HEK293 (cell line): ENCODE data around the gene SMPX.

ENCODE experiments used
- AEBP2 ChIP-seq: fragments of 450-650 bp; formaldehyde crosslinking; IDR thresholded peaks from 2 replicates; pipeline ENCODE4 v1.5.1; 2016; ENCODE audit warnings: missing biosample characterization, missing genetic modification characterization, borderline replicate concordance
- BCL11A ChIP-seq: fragments of 450-650 bp; formaldehyde crosslinking; IDR thresholded peaks from 2 replicates; pipeline ENCODE4 v1.5.1; 2016; ENCODE audit warnings: low read depth, missing biosample characterization, missing genetic modification characterization
- GFI1B ChIP-seq: fragments of 450-650 bp; formaldehyde crosslinking; IDR thresholded peaks from 2 replicates; pipeline ENCODE4 v1.5.1; 2016; ENCODE audit warnings: missing biosample characterization, missing genetic modification characterization
- GLIS2 ChIP-seq: fragments of 450-650 bp; formaldehyde crosslinking; IDR thresholded peaks from 2 replicates; pipeline ENCODE4 v1.5.1; 2016; ENCODE audit warnings: missing biosample characterization, missing genetic modification characterization
- KLF17 ChIP-seq: fragments of 450-650 bp; formaldehyde crosslinking; IDR thresholded peaks from 2 replicates; pipeline ENCODE4 v1.5.1; 2016; ENCODE audit warnings: missing biosample characterization, missing genetic modification characterization
- PATZ1 ChIP-seq: fragments of 450-650 bp; formaldehyde crosslinking; IDR thresholded peaks from 2 replicates; pipeline ENCODE4 v1.5.1; 2016; ENCODE audit warnings: missing biosample characterization, missing genetic modification characterization
- PRDM1 ChIP-seq: fragments of 450-650 bp; formaldehyde crosslinking; IDR thresholded peaks from 2 replicates; pipeline ENCODE4; 2016; ENCODE audit warnings: missing biosample characterization, missing genetic modification characterization
- REPIN1 ChIP-seq: fragments of 450-650 bp; formaldehyde crosslinking; IDR thresholded peaks from 2 replicates; pipeline ENCODE4 v1.5.1; 2017; ENCODE audit warnings: missing biosample characterization, missing genetic modification characterization, low read depth
- SALL2 ChIP-seq: fragments of 450-650 bp; formaldehyde crosslinking; IDR thresholded peaks from 2 replicates; pipeline ENCODE4 v1.5.0; 2017; ENCODE audit warnings: missing biosample characterization, mild to moderate bottlenecking, missing genetic modification characterization, borderline replicate concordance
- ZBTB20 ChIP-seq: fragments of 450-650 bp; formaldehyde crosslinking; IDR thresholded peaks from 2 replicates; pipeline ENCODE4 v1.5.1; 2016; ENCODE audit warnings: missing biosample characterization, missing genetic modification characterization
- ZEB2 ChIP-seq: fragments of 450-650 bp; formaldehyde crosslinking; IDR thresholded peaks from 2 replicates; pipeline ENCODE4 v1.5.1; 2016; ENCODE audit warnings: missing biosample characterization, missing genetic modification characterization
- ZNF121 ChIP-seq: fragments of 450-650 bp; formaldehyde crosslinking; IDR thresholded peaks from 2 replicates; pipeline ENCODE4 v1.5.1; 2016; ENCODE audit warnings: missing biosample characterization, missing genetic modification characterization
- ZNF16 ChIP-seq: fragments of 450-650 bp; formaldehyde crosslinking; IDR thresholded peaks from 2 replicates; pipeline ENCODE4 v1.5.1; 2016; ENCODE audit warnings: low read depth, missing biosample characterization, missing genetic modification characterization
- ZNF184 ChIP-seq: fragments of 450-650 bp; IDR thresholded peaks from 2 replicates; pipeline ENCODE4 v1.5.1; 2018; ENCODE audit warnings: missing biosample characterization, mild to moderate bottlenecking, missing genetic modification characterization
- ZNF221 ChIP-seq: fragments of 450-650 bp; formaldehyde crosslinking; IDR thresholded peaks from 2 replicates; pipeline ENCODE4 v1.5.1; 2017; ENCODE audit warnings: missing biosample characterization, missing genetic modification characterization, borderline replicate concordance
- ZNF24 ChIP-seq: fragments of 450-650 bp; formaldehyde crosslinking; IDR thresholded peaks from 2 replicates; pipeline ENCODE4 v1.5.1; 2016; ENCODE audit warnings: missing biosample characterization, missing genetic modification characterization
- ZNF302 ChIP-seq: fragments of 450-650 bp; formaldehyde crosslinking; IDR thresholded peaks from 2 replicates; pipeline ENCODE4 v1.5.1; 2016; ENCODE audit warnings: missing biosample characterization, missing genetic modification characterization, low read depth
- ZNF335 ChIP-seq: fragments of 450-650 bp; formaldehyde crosslinking; conservative IDR thresholded peaks from 2 replicates; pipeline ENCODE4 v1.5.1; 2016; ENCODE audit warnings: missing biosample characterization, missing genetic modification characterization
- ZNF354C ChIP-seq: fragments of 450-650 bp; formaldehyde crosslinking; IDR thresholded peaks from 2 replicates; pipeline ENCODE4 v1.5.1; 2016; ENCODE audit warnings: missing biosample characterization, missing genetic modification characterization, low read depth, borderline replicate concordance
- ZNF394 ChIP-seq: fragments of 450-650 bp; formaldehyde crosslinking; IDR thresholded peaks from 2 replicates; pipeline ENCODE4 v1.5.1; 2016; ENCODE audit warnings: missing biosample characterization, missing genetic modification characterization, mild to moderate bottlenecking, moderate library complexity, borderline replicate concordance
- ZNF510 ChIP-seq: fragments of 450-650 bp; formaldehyde crosslinking; IDR thresholded peaks from 2 replicates; pipeline ENCODE4 v1.5.1; 2018; ENCODE audit warnings: mild to moderate bottlenecking, missing genetic modification characterization, missing biosample characterization; ENCODE audit not compliant: insufficient replicate concordance
- ZNF521 ChIP-seq: fragments of 450-650 bp; formaldehyde crosslinking; IDR thresholded peaks from 2 replicates; pipeline ENCODE4 v1.5.1; 2017; ENCODE audit warnings: missing biosample characterization, mild to moderate bottlenecking, missing genetic modification characterization
- ZNF544 ChIP-seq: fragments of 450-650 bp; formaldehyde crosslinking; IDR thresholded peaks from 2 replicates; pipeline ENCODE4 v1.5.0; 2017; ENCODE audit warnings: missing biosample characterization, missing genetic modification characterization
- ZNF571 ChIP-seq: fragments of 450-650 bp; formaldehyde crosslinking; IDR thresholded peaks from 2 replicates; pipeline ENCODE4 v1.5.0; 2017; ENCODE audit warnings: missing biosample characterization, missing genetic modification characterization
- ZNF585B ChIP-seq: fragments of 450-650 bp; formaldehyde crosslinking; IDR thresholded peaks from 2 replicates; pipeline ENCODE4 v1.5.1; 2016; ENCODE audit warnings: missing biosample characterization, missing genetic modification characterization
- ZNF623 ChIP-seq: fragments of 450-650 bp; formaldehyde crosslinking; IDR thresholded peaks from 2 replicates; pipeline ENCODE4 v1.5.1; 2016; ENCODE audit warnings: missing biosample characterization, missing genetic modification characterization
- ZNF624 ChIP-seq: fragments of 450-650 bp; formaldehyde crosslinking; IDR thresholded peaks from 2 replicates; pipeline ENCODE4 v1.5.1; 2017; ENCODE audit warnings: missing biosample characterization, missing genetic modification characterization
- ZNF660 ChIP-seq: fragments of 450-650 bp; IDR thresholded peaks from 2 replicates; pipeline ENCODE4 v1.5.1; 2018; ENCODE audit warnings: missing biosample characterization, mild to moderate bottlenecking, missing genetic modification characterization
- ZNF707 ChIP-seq: fragments of 450-650 bp; formaldehyde crosslinking; IDR thresholded peaks from 2 replicates; pipeline ENCODE4 v1.5.1; 2016; ENCODE audit warnings: missing biosample characterization, missing genetic modification characterization
- ZNF830 ChIP-seq: fragments of 450-650 bp; IDR thresholded peaks from 2 replicates; pipeline ENCODE4 v1.5.0; 2018; ENCODE audit warnings: missing biosample characterization, missing genetic modification characterization, low read depth, mild to moderate bottlenecking, moderate library complexity
- ZSCAN5A ChIP-seq: fragments of 450-650 bp; formaldehyde crosslinking; IDR thresholded peaks from 2 replicates; pipeline ENCODE4 v1.5.1; 2016; ENCODE audit warnings: missing biosample characterization, missing genetic modification characterization
- ZXDB ChIP-seq: fragments of 450-650 bp; formaldehyde crosslinking; IDR thresholded peaks from 2 replicates; pipeline ENCODE4 v1.5.1; 2016; ENCODE audit warnings: missing biosample characterization, missing genetic modification characterization
- TF ChIP-seq, protein P1 (sequence below): fragments of 450-650 bp; formaldehyde crosslinking; IDR thresholded peaks from 2 replicates; pipeline ENCODE4 v1.5.1; 2016; ENCODE audit warnings: missing biosample characterization, missing genetic modification characterization

Gene SMPX

GRCh38 chrX:21806691-21807090 is 48.8 kb upstream of the SMPX start (continued):
- no peak for TF ChIP-seq ZNF16 (tag by site-specific recombination)
- TF ChIP-seq ZNF121: peak; percentile 74; the same call in 1 of the 2 replicates
- TF ChIP-seq, protein P1, sequence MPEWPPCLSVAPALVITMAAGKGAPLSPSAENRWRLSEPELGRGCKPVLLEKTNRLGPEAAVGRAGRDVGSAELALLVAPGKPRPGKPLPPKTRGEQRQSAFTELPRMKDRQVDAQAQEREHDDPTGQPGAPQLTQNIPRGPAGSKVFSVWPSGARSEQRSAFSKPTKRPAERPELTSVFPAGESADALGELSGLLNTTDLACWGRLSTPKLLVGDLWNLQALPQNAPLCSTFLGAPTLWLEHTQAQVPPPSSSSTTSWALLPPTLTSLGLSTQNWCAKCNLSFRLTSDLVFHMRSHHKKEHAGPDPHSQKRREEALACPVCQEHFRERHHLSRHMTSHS: peak; percentile 64; the same call in 1 of the 2 replicates
- peak; percentile 67; the same call in 1 of the 2 replicates for TF ChIP-seq PATZ1 (tag by site-specific recombination)
- peak; percentile 69; the same call in 1 of the 2 replicates for TF ChIP-seq KLF17 (tag by site-specific recombination)
- TF ChIP-seq GLIS2 (tag by site-specific recombination): no peak
- TF ChIP-seq ZBTB20 (tag by site-specific recombination): no peak
- 0 out of 2 replicates have a peak, but pooled peaks have one; percentile 35 for TF ChIP-seq ZNF623 (tag by site-specific recombination)
- no peak for TF ChIP-seq ZNF302 (tag by site-specific recombination)
- TF ChIP-seq PRDM1 (tag by site-specific recombination): 0 out of 2 replicates have a peak, but pooled peaks have one; percentile 20
- peak; percentile 79 for TF ChIP-seq ZXDB (tag by site-specific recombination)
- TF ChIP-seq ZNF184 (tag by site-specific recombination): peak; percentile 72; the same call in 1 of the 2 replicates
- TF ChIP-seq ZNF221 (tag by site-specific recombination): no peak
- TF ChIP-seq ZNF521 (tag by site-specific recombination): no peak
- TF ChIP-seq ZNF335 (tag by site-specific recombination): no peak
- TF ChIP-seq ZNF660 (tag by site-specific recombination): peak; percentile 84
- TF ChIP-seq ZNF585B (tag by site-specific recombination): no peak
- TF ChIP-seq REPIN1 (tag by site-specific recombination): no peak
- peak; percentile 83; the same call in 1 of the 2 replicates for TF ChIP-seq ZNF394 (tag by site-specific recombination)
- no peak for TF ChIP-seq ZNF510 (tag by site-specific recombination)
- TF ChIP-seq ZNF354C (tag by site-specific recombination): no peak
- no peak for TF ChIP-seq ZNF571
- peak; percentile 59 for TF ChIP-seq GFI1B (tag by site-specific recombination)
- TF ChIP-seq ZNF24 (tag by site-specific recombination): peak; percentile 89
- TF ChIP-seq ZEB2 (tag by site-specific recombination): peak; percentile 86
- TF ChIP-seq ZSCAN5A (tag by site-specific recombination): no peak
- TF ChIP-seq ZNF707 (tag by site-specific recombination): no peak
- no peak for TF ChIP-seq AEBP2
- TF ChIP-seq BCL11A (tag by site-specific recombination): peak; percentile 47; the same call in 1 of the 2 replicates
- no peak for TF ChIP-seq ZNF624 (tag by site-specific recombination)
- no peak for TF ChIP-seq ZNF544 (tag by site-specific recombination)
- TF ChIP-seq ZNF830 (tag by site-specific recombination): no peak
- TF ChIP-seq SALL2: no peak
